Peyer's patch (tissue), 4 donors: ENCODE data around the gene ASTN1.

Experiments used
- POLR2A ChIP-seq, 2 donors: fragments of 450-650 bp; IDR thresholded peaks; one replicate each; pipeline ENCODE4 v1.5.1; 2017; ENCODE audit warnings: antibody characterized with exemption in 2 of 2, mild to moderate bottlenecking in 2 of 2, moderate library complexity in 2 of 2
- TF ChIP-seq, protein P1 (sequence below), 6 experiments: fragments of 450-650 bp in 4 of 6; fragments of 200-600 bp in 2 of 6; sonication (generic) in 1 of 6; IDR thresholded peaks; one replicate each; pipeline ENCODE4 v1.5.1; 2017 to 2019; ENCODE audit warnings: antibody characterized with exemption in 6 of 6, mild to moderate bottlenecking in 3 of 6, moderate library complexity in 1 of 6

DNA sequence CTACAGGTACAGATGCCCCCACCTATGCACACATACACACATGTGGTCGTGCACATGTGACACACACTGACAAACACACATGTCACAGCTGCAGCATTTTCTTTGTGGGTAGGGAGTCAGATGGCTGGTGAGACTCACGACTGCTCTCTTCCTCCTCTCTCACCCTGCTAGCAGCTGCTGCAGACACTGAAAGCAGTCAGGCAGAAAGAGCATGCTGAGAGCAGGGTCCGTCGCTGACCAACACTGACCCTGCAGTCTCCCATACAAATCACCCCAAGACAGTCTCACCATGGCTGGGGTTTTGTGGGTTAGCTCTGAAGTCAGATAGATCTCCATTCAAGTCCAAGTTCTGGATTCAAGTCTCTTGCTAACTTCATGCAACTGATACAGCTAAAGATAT is 188.3 kb downstream of the ASTN1 start:
- TF ChIP-seq, protein P1, sequence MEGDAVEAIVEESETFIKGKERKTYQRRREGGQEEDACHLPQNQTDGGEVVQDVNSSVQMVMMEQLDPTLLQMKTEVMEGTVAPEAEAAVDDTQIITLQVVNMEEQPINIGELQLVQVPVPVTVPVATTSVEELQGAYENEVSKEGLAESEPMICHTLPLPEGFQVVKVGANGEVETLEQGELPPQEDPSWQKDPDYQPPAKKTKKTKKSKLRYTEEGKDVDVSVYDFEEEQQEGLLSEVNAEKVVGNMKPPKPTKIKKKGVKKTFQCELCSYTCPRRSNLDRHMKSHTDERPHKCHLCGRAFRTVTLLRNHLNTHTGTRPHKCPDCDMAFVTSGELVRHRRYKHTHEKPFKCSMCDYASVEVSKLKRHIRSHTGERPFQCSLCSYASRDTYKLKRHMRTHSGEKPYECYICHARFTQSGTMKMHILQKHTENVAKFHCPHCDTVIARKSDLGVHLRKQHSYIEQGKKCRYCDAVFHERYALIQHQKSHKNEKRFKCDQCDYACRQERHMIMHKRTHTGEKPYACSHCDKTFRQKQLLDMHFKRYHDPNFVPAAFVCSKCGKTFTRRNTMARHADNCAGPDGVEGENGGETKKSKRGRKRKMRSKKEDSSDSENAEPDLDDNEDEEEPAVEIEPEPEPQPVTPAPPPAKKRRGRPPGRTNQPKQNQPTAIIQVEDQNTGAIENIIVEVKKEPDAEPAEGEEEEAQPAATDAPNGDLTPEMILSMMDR (IDR thresholded peaks at IDR 0.05) = no peak
- TF ChIP-seq POLR2A (IDR thresholded peaks at IDR 0.05) = no peak
